ENCODE data around the gene NRTN.
"Not testable (repeated sequence)": the region's sequence is repeated elsewhere in the genome, so short reads cannot be mapped to it uniquely, and the experiment has no call there.

Gene NRTN, protein sequence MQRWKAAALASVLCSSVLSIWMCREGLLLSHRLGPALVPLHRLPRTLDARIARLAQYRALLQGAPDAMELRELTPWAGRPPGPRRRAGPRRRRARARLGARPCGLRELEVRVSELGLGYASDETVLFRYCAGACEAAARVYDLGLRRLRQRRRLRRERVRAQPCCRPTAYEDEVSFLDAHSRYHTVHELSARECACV

DNA sequence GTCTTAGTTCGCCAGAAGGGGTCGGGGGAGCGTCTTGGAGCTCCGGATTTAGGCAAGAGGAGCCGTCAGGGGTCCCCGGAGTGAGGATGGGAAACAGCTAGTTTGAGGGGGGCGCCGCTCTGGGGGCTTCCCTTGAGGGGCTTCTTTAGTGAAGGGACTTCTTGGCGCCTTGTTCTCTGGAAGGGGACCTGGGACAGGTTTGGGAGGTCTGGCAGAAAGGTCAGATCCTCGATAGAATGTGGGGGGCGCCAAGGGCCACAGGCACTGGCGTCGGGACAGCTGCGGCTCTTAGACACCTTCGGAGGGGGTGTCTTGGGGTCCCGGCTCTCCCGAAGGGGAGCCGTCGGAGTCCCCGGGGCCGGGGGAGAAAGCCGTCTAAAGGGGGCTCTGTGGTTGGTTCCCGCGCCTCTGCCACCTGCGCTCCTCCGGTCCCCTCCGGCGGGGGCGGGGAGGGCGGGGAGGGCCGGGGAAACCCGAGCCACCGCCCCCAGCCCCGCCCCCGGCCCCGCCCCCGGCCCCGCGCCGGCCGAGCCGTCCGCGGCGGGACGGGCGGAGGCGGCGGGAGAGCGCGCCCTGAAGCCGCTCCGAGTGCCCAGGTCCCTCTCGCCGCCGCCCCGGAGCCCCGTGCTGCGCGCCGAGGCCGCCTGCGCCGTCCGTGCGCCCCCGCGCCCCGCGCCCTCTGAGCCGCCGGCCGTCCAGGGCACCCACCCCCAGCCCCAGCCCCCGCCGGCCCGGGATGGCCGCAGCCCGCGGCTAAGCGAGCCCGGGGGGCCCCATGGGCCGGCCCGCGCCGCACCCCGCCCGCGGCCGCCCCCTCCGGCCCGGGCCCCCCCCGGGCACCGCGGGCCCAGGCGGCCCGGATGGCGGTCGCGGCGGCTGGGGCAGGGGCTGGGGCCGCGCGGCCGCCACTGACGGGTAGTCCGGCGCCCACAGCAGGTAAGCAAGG lies at the start of gene NRTN:
Gene NRTN (plus strand): TSS at position 552 of the 946 bp plus-strand sequence. CDS start 19,099 bp downstream, outside the sequence.
- no peak for DNase-seq (ENCODE audit: low read depth in 2 of 2)

DNA sequence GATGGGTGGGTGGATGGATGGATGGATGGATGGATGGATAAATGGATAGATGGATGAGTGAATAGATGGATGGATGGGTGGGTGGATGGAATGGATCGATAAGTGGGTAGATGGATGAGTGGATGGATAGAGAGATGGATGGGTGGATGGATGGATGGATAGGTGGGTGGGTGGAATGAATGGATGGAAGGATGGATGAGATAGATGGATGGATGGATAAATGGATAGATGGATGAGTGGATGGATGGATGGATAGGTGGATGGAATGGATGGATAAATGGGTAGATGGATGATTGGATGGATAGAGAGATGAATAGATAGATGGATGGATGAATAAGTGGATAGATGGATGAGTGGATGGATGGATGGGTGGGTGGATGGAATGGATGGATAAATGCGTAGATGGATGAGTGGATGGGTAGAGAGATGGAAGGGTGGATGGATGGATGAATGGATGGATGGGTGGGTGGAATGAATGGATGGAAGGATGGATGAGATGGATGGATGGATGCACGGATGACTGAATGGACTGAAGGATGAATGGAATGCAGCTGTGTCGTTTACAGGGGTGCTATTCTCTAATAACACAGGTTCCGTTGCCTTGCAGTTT lies 42.2 kb upstream of the NRTN start:
- no peak for DNase-seq (ENCODE audit: low read depth in 2 of 2)

DNA sequence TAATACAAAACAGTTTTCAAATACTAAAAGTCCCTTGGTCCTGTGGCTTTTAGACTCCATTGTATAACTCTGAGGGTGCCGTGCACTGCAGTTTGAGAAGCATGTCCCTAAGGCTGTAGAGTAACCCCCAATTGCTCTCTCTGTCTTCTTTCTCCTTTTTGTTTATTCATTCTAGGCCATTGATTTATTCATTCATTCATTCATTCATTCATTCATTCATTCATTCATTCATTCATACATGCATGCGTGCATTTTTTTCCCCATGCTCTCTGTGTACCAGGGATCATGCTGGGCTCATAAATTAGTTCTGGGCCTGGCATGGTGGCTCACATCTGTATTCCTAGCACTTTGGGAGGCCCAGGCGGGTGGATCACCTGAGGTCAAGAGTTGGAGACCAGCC lies 39.6 kb upstream of the NRTN start:
- no peak for DNase-seq (ENCODE audit: low read depth in 2 of 2)

DNA sequence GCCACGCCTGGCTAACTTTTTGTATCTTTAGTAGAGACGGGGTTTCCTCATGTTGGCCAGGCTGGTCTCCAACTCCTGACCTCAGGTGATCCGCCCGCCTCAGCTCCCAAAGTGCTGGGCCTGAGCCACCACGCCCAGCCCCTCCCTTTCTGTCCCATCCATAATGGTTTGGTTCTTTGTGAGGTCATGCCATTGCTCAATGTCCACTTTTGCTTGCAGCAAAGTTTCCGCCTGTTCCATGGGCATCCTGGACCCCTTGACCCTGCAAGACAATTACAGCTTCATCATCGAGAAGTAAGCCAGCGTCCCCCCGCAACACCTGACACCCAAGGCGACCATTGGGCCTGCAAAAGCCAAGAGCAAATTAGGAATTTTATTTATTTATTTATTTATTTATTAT lies 36.9 kb upstream of the NRTN start:
- DNase-seq (ENCODE audit: low read depth in 2 of 2) = no peak

DNA sequence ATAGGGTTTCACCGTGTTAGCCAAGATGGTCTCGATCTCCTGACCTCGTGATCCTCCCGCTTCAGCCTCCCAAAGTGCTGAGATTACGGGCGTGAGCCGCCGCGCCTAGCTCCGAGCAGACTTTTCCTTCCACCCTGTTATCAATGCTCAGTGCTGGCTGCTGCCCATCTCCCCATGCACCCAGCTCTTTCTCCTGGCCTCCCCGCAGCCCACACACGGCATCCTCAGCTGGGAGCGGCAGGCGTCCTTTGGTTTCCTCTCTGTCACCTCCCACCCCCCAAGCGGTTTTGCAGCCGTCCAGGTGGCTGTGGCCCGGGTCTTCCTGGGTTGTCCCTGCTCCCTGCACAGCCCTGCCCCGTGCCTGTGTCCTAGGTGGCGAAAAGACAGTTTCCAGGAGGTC lies 32.5 kb upstream of the NRTN start:
- DNase-seq (ENCODE audit: low read depth in 2 of 2) = no peak

DNA sequence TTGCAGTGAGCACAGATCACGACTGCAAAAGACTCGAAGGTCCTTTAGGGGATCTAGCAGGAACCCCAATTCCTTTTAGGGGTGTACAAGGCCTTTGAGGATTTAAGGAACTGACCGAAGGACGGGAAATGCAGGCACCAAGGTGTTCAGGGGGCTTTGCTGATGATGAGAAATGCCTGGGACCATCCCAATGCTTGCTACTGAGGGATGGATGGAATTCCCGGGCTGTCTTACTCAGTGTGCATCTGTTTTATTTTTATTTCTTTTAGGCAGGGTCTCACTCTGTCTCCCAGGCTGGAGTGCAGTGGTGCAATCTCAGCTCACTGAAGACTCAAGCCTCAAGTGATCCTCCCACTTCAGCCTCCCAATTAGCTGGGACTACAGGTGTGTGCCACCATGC lies 31.6 kb upstream of the NRTN start:
- no peak for DNase-seq (ENCODE audit: low read depth in 2 of 2)

DNA sequence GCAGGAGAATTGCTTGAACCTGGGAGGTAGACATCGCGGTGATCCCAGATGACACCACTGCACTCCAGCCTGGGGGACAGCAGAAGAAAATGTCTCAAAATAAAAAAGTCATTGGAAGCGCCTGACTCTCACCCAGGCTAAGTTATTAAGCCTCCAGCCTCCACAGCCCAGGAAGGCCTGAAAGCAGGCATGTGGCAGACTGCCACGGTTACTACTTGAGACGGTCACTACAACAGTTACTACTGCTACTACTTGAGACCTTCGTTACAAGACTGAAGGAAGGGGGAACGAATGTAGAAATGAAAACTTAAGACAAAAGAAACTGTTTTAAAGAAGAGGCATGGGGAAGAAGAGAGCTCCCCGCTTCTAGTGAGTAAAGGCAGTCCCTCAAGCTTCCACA lies 29.9 kb upstream of the NRTN start:
- DNase-seq (ENCODE audit: low read depth in 2 of 2) = no peak

DNA sequence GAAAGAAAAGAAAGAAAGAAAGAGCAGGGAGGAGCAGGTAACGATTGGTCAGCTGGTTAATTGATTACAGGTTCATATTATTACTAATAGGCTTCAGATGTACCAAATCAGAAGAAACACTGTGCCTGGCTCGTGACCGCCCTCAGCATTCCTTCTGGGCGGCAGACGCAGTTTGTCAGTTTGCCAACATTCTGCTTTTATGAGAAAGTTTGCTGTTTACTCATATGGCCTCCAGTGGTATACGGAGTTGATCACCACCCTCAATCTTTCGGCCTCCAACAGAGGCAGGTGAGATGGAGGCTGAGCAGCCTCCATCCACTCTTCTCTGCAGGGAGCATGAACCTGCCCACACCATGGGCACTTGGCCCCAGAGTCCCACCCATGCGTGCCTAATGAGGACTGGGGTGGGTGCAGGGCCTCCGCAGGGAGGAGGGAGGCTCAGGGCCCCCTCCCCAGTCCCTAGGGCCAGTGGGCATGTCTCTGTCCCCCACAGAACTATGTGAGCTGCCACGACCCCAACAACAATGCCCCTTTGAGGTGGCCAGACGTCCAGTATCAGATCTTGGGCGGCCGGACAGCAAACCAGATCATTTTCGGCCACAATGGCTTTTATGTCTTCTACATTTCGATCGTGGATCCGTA lies 29.1 kb upstream of the NRTN start:
- DNase-seq (ENCODE audit: low read depth in 2 of 2) = no peak

DNA sequence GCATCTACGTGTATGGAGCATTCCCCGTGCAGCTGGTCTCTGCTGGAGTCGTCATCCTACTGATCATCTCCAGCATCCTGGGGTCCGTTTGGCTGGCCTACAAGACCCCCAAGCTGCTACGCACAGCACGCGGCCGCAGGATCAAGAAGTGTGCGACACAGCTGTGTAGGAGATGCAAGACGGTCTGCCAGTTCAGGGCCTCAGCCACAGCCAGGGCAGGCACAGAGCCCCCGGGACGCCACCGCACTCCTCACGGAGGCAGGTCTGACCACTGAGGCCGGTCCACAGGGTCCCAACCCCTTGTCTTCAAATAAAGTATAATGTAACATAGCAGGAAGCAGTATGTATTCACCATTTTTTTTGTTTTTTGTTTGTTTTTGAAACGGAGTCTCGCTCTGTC lies 26.5 kb upstream of the NRTN start:
- no peak for DNase-seq (ENCODE audit: low read depth in 2 of 2)

DNA sequence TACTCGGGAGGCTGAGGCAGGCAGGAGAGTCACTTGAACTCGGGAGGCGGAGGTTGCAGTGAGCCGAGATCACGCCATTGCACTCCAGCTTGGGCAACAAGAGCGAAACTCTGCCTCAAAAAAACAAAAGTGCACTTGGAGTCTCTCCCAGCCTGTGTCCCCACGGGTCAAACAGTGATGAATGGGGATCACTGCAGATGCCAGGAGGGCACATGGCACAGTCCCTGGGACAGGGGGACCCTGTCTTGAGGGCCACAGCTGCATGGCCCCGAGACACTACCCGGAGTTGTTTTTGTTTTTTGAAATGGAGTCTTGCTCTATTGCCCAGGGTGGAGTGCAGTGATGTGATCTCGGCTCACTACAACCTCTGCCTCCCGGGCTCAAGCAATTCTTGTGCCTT lies 24.0 kb upstream of the NRTN start:
- DNase-seq (ENCODE audit: low read depth in 2 of 2) = not testable (repeated sequence)

DNA sequence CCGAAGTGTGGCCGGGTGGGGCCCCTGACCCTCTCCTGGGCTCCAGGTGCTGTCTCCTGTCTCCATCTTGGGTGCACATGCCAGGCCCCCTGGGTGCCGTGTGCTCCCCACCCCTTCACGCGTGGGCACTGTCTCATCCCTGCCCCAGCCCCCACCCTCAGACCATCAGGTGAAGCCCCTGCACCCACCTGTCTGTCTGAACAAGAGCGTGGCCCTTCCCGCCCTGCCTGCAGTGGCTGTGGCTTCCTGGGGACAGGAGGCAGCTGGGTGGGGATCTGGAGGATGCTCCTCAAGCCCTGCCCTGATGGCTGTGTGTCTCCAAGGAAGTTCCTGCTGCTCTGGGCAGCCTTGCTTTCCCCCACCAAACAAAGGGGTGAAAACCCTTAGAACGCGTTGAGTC lies 22.5 kb upstream of the NRTN start:
- no peak for DNase-seq (ENCODE audit: low read depth in 2 of 2)

DNA sequence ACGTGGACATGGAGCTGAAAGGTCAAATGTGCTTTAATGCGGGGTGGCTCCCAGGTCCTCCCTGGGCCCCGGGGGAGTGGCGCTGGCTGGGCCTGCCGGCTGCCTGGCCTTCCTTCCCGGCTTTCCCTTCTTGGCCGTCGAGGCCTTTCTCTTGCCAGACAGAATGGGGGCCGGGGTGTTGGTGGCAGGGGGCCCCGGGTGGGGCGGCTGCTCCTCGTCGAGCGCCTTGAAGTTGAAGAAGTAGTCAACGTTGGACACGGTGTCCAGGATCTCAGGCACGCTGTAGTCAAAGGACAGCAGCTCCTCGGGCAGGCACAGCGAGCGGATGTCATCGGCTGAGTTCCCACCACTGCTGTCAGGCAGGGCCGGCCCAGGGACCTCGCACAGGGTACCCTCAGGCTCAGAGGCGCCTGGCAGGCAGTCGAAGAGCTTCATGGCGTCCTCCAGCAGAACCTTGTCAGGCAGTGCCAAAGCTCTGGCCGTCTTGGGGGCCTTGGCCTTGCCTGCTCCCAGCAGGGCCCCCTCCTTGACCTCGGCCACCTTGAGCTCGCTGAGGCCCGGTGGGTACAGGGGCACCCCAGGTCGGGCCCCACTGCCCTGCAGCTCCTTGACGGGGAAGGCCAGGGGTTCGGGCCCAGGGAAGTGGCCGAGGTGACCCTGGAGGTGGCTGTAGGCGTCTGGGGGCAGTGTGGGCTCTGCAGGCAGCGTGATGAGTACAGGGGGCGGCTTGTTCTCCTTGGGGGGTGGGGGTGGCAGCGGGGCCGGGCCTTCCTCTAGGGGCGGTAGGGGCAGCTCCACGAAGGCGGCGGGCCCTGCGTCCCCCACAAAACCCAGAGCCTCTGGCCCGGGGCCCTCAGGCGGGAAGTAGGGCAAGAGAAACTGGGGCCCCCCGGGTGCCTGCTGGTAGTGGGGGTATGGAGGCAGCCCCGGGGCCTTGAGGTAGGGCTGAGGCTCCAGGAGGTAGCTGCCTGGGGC lies 21.6 kb upstream of the NRTN start:
- DNase-seq (ENCODE audit: low read depth in 2 of 2) = no peak

DNA sequence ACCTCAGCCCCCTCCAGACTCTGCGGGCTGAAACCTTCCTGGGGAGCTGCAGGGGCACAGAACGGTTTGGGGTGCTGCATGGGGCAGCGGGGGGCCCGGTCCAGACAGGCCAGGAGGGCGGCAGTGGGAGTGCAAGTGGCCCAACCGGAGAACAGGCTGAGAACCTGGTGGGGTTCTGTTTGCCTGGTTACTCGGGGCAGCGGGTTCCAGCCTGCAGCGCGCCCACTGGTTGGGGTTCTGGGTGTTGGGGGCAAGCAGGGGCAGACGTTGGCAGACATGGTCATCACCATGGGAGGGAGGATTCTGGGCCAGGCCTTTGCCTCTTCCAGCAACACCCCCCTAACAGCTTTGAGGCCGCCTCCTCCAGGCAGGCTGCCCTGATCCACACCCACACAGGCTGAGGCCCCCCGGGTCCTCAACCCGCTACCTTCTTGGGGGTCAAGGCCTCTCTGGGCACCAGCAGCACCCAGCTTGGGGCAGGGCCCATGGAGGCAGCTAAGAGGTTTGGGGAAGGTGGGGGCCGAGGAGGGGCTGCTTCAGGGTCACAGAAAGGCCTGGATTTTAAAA lies 20.2 kb upstream of the NRTN start, which contains the start of gene PRR22:
Gene PRR22 (minus strand): TSS at position 166 of the 567 bp plus-strand sequence. CDS start 86 bp downstream, at position 80.
- DNase-seq (ENCODE audit: low read depth in 2 of 2) = no peak

DNA sequence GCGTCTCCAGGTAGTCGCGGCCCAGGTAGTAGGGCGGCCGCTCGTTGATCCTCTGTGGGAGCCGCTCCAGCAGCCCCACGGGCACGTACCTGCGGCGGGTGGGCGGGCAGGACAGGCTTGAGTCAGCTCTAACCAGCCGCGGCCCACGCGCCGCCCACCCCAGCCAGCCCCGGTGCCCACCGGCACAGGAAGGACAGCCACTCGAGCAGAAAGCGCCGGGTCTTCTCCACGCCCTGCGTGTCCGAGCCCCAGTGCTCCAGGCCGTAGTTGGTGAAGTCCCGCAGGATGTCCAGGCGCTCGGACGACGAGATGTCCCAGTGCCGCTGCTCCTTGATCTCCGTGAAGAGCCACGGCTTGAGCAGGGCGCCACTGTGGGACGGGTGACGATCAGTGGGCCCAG lies 19.4 kb upstream of the NRTN start:
- DNase-seq (ENCODE audit: low read depth in 2 of 2) = no peak

DNA sequence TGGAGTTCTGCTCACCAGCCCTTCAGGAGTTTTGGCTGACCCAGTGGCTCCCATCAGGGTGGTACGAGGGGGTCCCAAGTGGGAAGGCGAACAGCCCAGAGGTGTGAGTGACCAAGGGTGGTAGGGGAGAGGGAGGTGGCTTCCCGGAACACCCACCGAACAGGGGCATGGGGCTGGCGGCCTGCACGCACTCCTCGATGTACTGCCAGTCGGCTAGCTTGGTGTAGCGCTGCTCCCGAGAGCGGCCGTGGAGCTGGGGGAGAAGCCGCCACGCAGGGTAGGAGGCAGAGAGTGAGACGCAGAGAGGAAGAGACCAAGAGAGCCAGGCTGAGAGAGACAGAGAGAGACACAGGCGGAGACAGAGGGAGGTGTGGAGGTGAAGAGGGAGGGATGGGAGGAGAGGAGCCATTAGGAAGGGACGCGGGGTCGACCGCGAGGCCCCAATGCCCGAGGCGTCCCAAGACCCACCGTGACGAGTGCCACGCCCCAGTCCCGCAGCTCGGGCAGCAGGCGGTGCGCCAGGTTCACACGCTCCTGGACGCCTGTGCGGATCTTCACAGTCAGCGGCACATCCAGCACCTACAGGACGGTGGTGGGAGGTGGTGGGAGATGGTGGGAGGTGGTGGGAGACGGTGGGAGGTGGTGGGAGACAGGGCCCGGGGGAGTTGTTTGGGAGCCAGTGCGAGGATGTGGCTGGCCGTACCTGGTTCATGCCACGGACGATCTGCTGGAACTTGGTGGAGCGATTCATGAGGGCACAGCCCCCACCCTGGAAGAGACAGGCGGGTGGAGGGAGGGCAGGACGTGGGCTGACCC lies 18.1 kb upstream of the NRTN start:
- no peak for DNase-seq (ENCODE audit: low read depth in 2 of 2)

DNA sequence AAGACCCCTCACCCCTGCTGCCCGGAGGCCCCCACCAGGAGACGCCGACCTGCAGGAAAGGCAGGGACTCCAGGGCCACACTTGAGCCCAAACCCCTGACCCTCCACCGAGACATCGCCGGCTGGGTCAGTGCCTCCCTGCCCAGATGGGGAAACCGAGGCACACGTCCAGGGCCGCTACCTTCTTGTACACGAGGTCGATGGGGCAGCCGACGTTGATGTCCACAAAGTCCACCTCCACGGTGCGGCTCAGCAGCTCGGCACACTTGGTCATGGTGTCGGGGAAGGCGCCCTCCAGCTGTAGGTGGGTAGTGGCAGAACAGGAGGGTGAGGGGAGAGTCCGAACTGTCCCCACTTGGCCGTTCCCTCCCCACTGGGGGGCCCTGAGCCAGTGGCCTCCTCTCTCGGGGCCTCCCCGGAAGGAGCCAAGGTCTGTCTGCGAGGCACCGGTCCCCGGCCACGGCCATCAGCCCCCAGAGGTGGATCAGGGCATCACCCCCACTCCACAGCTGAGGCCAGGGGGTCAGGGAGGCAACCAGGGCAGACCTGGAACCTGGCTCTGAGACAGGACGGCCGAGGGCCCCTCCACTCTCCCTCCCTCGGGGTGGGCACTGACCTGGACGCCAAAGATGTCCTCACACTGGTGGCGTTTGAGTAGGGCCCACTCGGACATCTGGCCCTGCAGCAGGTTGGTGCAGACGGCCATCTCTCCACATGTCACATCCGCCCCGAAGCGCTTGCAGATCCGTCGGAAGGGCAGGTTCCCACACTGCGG lies 17.3 kb upstream of the NRTN start:
- DNase-seq (ENCODE audit: low read depth in 2 of 2) = no peak

DNA sequence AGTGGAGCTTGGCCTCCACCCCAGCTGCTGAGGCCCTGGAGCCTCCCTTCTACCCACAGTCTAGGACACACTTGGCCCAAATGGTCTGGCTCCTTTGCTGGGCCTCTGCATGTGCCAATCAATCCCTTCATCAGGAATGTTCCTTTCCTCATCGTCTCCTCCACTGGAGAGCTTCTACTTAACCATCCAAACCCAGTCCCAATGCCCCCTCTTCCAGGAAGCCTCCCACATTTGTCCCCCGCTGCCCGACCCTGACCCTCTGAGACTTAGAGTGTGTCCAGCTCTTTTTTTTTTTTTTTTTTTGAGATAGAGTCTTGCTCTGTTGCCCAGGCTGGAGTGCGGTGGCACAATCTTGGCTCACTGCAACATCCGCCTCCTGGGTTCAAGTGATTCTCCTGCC lies 16.4 kb upstream of the NRTN start:
- DNase-seq (ENCODE audit: low read depth in 2 of 2) = no peak

DNA sequence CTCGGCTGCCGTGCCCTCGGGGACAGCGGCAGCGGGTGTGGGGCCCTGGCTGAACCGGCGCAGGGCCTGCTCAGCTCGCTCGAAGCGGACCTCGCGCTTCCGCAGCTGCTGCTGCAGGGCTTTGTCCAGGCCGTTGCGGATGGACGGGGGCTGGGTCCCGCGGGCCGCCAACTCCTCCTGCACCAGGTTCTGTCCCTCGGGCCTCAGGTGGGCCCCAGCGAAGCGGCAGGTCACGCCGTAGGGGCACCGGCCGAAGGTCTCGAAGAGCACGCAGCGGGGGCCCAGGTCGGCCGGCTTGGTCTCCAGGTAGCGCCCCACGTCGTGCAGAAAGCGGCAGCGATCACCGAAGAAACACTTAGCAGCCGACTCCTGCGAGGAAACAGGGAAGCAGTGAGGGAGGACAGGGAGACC lies 15.5 kb upstream of the NRTN start:
- no peak for DNase-seq (ENCODE audit: low read depth in 2 of 2)

Data from stimulated activated CD4-positive, alpha-beta T cell treated with anti-CD3 and anti-CD28 coated beads, Interleukin-15, amount 100 ng/mL, for 48 hours (primary cell).